GM19324 (cell line): ENCODE results near the gene DNAJB12.
"Not testable (repeated sequence)": the region's sequence is repeated elsewhere in the genome, so short reads cannot be mapped to it uniquely, and the experiment has no call there.

Source experiments
- ATAC-seq: cut with Tn5 transposase; IDR thresholded peaks from one replicate; pipeline ENCODE4 v1.9.1; 2021; ENCODE audit warnings: mild to moderate bottlenecking, moderate library complexity; ENCODE audit not compliant: unreplicated experiment, low FRiP score

DNAJB12 gene

DNA sequence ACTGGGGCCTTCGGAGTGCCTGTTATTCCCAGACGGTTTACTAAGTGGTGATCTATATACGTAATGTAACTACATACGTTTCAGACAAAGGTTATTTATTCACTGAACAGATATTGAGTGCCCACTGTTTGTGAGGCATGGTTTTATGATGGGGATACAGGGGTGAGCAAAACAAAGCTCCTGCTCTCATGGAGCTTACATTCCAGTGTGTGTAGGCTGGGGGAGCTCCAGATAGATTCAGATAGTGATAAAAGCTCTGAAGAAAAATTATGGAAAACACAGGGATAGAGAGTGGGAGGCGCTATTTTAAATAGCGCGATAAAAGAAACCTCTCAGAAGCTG, 466 bp upstream of the DNAJB12 start:
- ATAC-seq = no peak

GRCh38 chr10:72353965-72354355, 759 bp downstream of the DNAJB12 start:
- peak; percentile 7 for ATAC-seq

DNA sequence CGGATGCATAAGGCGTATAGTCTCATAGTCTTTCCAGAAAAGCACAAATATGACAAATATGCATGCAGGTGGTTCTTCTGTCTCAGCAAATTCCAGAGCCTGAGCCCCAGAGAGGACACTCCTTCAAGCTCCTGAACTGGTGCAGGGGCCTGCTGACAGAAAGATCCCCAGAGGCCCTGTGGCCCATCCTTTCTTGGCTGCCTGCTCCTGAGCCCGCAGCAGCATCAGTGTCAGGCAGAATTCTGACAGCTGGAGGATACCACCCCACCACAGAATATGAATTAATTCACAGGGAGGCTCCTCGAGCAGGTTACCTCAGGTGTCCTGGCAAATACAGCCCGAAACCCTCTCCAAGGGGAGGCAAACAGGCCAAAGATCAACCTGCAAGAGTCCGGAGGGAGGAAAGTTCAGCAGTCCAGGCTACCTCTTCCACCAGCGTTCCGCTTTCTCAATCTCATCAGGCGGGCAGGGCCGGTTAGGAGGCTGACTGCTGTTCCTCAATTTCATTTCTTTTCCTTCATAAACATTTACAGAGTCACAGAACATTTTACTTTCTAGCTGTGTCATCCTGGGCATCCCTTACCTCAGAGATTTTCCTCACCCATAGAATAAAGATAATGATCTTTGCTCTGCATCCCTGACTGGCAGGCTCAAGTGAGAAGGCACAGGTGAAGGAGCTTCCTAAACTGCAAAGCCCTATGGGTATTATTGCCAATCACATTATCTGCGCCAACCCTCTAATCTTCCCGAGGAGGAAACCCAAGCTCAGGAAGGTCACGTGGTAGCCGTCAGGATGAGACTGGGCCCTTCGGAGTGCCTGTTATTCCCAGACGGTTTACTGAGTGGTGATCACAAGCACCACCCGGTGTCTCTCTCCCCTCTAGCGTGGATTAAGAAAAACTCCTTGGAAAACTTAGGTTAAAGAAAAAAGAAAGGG, 1.4 kb downstream of the DNAJB12 start:
- ATAC-seq = no peak

GRCh38 chr10:72351479-72351878, 3.2 kb downstream of the DNAJB12 start:
- no peak for ATAC-seq

DNA sequence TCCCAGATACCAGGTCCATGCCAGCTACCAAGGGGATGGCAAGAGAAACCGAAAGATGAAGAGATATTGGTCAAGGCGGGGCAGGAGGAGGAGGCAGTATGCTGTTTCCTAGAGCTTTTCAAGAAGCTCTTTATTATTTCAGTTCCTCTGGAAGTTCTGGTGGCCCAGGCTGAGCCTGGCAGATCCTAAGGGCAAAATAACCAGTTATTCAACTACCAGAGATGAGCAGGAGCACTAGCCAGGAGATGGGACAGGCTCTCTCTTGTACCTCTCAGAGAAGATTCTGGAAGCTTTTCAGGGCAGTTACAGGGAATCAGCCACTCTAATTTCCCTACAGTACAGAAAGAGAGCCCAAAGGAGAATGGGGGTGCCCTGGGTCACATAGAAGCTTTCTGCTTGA, 5.3 kb downstream of the DNAJB12 start:
- ATAC-seq = no peak

- ATAC-seq = no peak
These were observed 6.4 kb downstream of the DNAJB12 start for GRCh38 chr10:72348282-72348681.

GRCh38 chr10:72346117-72346516, 8.6 kb downstream of the DNAJB12 start:
- ATAC-seq = not testable (repeated sequence)

- ATAC-seq = no peak
These were observed 9.8 kb downstream of the DNAJB12 start for GRCh38 chr10:72344932-72345331.

- ATAC-seq = no peak
These were observed 11.8 kb downstream of the DNAJB12 start for GRCh38 chr10:72342911-72343310.

DNA sequence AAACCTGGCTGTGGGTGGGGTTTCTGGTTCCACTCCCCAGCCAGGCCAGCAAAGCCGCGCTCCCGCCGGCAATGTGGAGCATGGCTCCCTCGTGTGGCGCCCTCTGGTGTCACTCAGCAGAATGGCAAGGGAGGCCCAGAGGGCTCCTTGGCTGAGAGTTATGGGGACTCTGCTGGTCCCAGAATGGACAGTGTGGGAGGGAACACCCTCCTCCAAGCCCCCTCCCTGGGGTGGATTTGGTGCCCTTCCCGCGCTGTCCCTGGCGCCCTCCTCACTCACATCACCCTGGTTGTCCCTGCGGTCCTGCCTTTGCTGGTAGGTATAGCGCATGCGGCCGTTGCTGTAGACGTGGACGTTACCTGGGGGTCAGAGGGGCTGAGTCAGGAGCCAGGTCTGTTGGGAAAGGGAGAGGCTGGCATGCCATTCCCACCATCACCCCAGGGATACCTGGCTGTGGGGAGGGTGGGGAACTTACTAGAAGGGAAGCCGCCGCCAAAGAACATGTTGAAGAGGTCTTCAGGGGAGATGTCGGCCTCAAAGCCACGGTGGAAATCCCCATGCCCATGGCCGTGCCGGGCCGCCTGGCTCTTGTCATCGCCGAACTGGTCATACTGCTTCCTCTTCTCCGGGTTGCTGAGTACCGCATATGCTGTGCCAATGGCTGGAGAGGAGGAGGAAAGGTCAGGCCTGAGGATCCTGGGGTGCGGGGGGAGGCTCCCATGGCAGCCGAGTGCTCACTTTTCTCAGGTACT, 14.0 kb downstream of the DNAJB12 start:
- no peak for ATAC-seq

DNA sequence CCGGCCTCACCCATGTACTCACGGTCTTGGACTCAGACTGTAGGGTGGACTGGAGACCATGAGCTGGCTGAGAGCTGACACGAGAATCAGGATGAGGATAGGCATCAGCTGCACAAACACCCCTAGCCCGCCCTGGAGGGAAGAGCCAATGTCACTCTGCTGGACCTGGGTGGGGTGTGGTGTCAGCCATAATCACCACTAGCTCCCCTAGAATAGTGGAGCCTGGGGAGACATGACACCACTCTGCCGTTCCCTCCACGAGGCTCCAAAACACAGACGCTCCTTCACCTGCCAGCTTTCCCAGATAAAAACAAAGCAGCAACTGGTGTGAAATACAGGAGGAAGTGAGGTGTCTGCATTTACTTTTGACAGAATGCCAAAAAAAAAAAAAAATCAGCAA, 16.5 kb downstream of the DNAJB12 start:
- ATAC-seq = no peak

GRCh38 chr10:72337722-72338121, 17.0 kb downstream of the DNAJB12 start:
- no peak for ATAC-seq

- no peak for ATAC-seq
These were observed 17.6 kb downstream of the DNAJB12 start for GRCh38 chr10:72337039-72337629.

GRCh38 chr10:72336259-72337038, 18.3 kb downstream of the DNAJB12 start:
- no peak for ATAC-seq

DNA sequence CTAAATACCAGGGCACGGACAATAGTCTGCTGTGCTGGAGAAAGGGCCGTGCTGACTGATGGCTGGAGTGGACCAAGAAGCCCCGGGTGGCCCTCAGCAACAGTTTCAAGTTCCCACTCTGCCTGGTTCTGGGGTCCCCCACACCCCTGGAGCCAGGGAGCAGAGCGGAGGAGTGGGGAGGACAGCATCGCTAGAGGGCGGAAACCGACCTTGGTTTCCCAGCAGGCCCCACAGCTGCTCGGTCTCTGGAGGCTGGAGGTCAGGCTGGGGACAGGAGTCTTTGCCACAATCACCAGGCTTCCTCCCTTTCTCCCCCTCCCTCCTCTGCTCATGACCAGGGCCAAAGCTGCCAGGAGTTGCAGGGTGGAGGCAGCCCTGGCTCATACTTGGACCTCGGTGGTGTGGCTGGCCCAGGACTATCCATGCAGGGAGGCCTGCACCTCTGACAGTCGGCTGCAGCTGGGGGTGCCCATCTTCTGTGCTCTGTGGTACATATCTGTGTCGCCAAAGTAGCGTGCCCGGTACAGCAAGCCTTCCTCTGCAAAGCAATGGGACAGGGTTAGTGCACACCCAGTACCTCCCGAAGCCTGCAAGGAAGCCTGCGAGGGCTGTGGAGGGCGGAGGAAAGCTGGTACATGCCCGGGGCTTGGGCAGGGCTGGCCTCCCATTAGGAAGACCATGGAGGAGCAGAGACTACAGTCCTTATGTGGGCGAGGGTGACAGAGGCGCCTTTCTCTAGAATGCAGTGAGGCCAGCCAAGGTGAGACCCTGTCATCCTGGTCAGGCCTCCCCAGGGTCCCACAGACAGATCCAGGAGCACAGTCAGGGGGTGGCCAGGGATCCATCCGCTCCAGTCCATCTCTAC, 19.1 kb downstream of the DNAJB12 start:
- ATAC-seq = peak; percentile 17

- peak; percentile 52 for ATAC-seq
These were observed 19.8 kb downstream of the DNAJB12 start for GRCh38 chr10:72334825-72335393.

GRCh38 chr10:72334196-72334824, 20.4 kb downstream of the DNAJB12 start:
- ATAC-seq = no peak

GRCh38 chr10:72333112-72334015, 21.4 kb downstream of the DNAJB12 start:
- ATAC-seq = no peak
